ENCODE results near the gene SNN. TPM values are rescaled to one million over a fixed set of nuclear protein-coding genes. Genes with fewer than 3 reads are reported as not detected.

SNN gene
- polyA plus RNA-seq, 1 experiment, result 7.5 TPM

DNA sequence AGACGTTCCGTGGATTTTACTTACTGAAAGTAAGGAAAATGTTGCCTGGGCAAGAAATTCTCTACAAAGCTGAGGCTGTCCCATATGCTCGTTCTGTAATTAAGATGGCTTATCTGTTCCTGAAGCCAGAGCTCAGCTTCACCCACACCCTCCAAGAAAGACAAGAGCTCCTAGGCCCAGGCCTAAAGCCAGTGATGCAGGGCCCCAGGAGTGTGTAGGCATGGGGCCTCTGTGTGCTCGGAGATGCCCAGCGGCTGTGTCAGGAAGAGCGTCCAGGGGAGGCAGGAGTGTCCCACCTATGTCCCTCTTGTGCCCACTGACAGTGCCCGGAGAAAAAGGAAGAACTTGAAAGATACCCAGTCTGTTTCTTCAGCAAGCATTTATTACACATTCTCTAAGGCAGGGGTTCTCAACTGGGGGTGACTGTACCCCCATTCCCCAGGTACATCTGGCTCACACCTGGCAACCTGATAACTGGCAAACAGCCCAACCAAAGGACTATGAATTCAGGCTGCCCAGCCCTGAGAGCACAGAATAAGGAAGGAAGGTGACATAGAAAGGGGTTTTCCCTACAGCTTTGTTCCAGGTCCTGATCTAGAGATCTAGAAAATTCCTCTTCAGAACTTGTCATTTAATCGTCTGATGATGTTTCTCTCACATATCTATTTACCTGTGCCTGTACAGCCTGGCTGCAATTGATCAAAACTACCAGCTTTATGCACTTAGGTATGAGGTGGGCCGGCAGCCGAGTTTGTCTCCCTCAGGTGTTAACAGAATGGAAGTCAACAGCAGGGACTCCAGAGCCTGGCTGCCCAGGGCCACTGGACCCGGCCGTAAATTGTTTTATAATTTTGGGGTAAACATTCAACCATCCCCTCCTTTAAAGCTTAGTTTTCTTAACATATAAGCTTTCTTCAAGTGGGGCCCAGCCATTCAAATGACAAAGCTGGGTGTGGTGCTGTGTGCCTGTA is 12.0 kb downstream of the SNN start:
- Histone ChIP-seq H3K36me3 (ENCODE audit: control insufficient read depth, insufficient read depth, low read length) (peaks cover 30% of the 10 kb centered on the region), H3K27me3 (ENCODE audit: control insufficient read depth, insufficient read depth, low read length) (no peaks in the 10 kb centered on the region), H3K4me3 (ENCODE audit: low read depth, low read length) (no peak overlapping the region)
- DNase-seq (ENCODE audit: low read depth), result no peak
- CTCF ChIA-PET, result no interaction called here
- POLR2A ChIA-PET, result no interaction called here
- TF ChIP-seq, protein P1, sequence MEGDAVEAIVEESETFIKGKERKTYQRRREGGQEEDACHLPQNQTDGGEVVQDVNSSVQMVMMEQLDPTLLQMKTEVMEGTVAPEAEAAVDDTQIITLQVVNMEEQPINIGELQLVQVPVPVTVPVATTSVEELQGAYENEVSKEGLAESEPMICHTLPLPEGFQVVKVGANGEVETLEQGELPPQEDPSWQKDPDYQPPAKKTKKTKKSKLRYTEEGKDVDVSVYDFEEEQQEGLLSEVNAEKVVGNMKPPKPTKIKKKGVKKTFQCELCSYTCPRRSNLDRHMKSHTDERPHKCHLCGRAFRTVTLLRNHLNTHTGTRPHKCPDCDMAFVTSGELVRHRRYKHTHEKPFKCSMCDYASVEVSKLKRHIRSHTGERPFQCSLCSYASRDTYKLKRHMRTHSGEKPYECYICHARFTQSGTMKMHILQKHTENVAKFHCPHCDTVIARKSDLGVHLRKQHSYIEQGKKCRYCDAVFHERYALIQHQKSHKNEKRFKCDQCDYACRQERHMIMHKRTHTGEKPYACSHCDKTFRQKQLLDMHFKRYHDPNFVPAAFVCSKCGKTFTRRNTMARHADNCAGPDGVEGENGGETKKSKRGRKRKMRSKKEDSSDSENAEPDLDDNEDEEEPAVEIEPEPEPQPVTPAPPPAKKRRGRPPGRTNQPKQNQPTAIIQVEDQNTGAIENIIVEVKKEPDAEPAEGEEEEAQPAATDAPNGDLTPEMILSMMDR (IDR thresholded peaks at IDR 0.05; ENCODE audit: insufficient read depth, low read depth, low read length), result no peak

DNA sequence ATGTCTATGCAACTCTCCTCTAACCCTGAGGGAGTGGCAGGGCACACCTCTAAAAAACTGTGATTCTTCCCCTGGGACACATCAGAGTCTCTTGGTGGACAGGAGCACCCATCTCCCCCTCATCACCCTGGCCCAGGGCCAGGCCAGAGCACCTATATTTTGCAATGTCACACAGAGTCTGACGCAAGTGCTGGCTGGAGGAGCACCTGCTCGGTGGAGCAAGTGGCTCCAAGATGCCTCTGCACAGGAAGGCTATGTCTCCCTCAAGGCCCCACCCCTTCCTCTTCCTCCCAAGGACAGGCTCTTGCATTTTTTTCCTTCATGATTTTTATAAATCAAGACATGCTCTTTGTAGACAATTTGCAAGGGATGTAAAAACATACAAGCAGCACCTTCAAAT is 13.3 kb downstream of the SNN start:
- TF ChIP-seq, protein P1 (IDR thresholded peaks at IDR 0.05; ENCODE audit: insufficient read depth, low read depth, low read length), result no peak
- CTCF ChIA-PET, result interaction anchor here (1.4 kb wide), 1 partner anchor 150 kb away, joined by 3 read pairs; no protein-coding TSS in a partner anchor

DNA sequence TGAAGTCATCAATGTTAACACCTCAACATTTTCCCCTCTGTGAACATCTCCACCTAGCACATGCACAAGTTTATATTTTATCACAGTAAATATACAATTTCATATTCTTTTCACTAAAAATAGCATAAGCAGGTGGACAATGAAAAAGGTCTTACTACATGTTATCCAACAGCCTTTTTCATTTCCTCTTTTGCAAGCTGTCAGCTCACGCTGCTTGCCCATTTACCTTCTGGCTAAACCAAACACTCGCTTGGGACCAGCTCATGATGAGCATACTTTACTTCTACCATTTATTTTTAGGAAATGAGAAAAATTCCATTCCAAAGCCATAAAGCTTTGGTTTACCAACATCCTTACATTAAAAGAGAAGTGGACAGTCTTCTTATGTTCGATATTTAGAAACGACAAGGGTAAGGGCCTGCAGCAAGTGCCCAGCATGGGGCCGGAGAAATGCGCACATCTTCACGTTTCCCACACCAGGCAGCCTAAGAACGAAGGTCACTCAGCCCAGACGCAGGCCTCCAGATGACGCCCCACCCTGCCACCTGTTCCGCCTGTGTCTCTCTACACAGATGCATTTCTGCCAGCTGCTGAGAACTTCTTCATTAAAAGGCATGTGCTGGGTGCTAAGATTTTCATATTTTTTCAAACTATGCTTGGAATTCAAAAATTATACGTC is 13.9 kb downstream of the SNN start:
- TF ChIP-seq, protein P1 (IDR thresholded peaks at IDR 0.05; ENCODE audit: insufficient read depth, low read depth, low read length), result no peak
- Histone ChIP-seq H3K27me3 (ENCODE audit: control insufficient read depth, insufficient read depth, low read length) (no peaks in the 10 kb centered on the region), H3K36me3 (ENCODE audit: control insufficient read depth, insufficient read depth, low read length) (peaks cover 27% of the 10 kb centered on the region), H3K4me3 (ENCODE audit: low read depth, low read length) (no peak overlapping the region)
- ChIA-PET POLR2A (no interaction called here), CTCF (interaction anchor here (0.6 to 1.4 kb wide), 3 partner anchors 8 to 151 kb away, joined by 3 read pairs; no protein-coding TSS in a partner anchor)
- no peak for DNase-seq (ENCODE audit: low read depth)

More for the DNA sequence above, 13.3 kb downstream of the SNN start:
- POLR2A ChIA-PET, result no interaction called here
- H3K4me3 ChIP-seq (ENCODE audit: low read depth, low read length), result no peak overlapping the region
- H3K27me3 ChIP-seq (ENCODE audit: control insufficient read depth, insufficient read depth, low read length), result no peaks in the 10 kb centered on the region
- peaks cover 27% of the 10 kb centered on the region for H3K36me3 ChIP-seq (ENCODE audit: control insufficient read depth, insufficient read depth, low read length)
- no peak for DNase-seq (ENCODE audit: low read depth)

DNA sequence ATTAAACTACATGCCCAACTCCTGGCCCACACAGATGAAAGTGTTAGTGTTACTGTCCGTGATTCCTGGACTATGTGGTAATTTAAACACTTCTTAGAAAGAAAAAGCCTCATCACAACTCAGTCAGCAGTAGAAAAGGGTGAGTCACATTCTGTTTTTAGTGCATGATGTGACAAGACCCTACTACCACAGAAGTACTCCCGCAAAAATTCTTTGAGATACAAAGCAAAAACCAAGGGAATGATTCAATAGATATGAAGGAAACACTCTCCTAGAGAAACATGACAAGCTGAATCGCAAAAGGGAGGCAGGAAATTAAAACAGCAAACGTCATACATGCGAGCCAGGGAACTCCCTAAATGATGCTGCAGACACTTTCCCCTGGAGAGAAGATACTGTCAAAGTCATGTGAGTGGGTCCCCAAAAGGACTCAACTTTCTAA is 14.4 kb downstream of the SNN start:
- Histone ChIP-seq H3K36me3 (ENCODE audit: control insufficient read depth, insufficient read depth, low read length) (peaks cover 28% of the 10 kb centered on the region), H3K4me3 (ENCODE audit: low read depth, low read length) (no peak overlapping the region), H3K27me3 (ENCODE audit: control insufficient read depth, insufficient read depth, low read length) (no peaks in the 10 kb centered on the region)
- ChIA-PET POLR2A (no interaction called here), CTCF (interaction anchor here (0.6 to 2.2 kb wide), 4 partner anchors 8 to 151 kb away, joined by 3 to 6 read pairs (median 3); no protein-coding TSS in a partner anchor)
- peak; percentile 84 for DNase-seq (ENCODE audit: low read depth)
- TF ChIP-seq, protein P1 (IDR thresholded peaks at IDR 0.05; ENCODE audit: insufficient read depth, low read depth, low read length), result no peak

DNA sequence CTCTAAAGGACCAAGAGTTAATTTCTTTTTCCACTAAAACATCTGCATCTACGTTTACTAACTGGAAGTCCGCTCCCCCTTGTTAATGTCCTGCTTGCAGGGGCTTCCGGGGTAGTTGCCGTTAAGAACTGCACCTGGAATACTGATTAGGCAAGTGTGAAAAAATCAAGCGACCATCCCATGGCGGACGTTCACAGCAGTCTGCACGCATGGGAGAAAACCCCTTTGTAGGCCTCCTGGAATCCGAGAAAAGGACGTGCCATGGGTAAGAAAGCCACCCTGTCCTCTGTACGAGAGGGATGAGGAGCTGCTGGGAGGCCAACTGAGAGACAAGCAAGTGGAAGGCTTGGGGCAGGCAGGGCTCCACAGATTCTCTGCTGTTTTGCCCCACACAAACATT is 14.9 kb downstream of the SNN start:
- ChIA-PET CTCF (interaction anchor here (2.2 kb wide), 1 partner anchor 31 kb away, joined by 6 read pairs; no protein-coding TSS in a partner anchor), POLR2A (no interaction called here)
- H3K27me3 ChIP-seq (ENCODE audit: control insufficient read depth, insufficient read depth, low read length), result no peaks in the 10 kb centered on the region
- TF ChIP-seq, protein P1 (IDR thresholded peaks at IDR 0.05; ENCODE audit: insufficient read depth, low read depth, low read length), result no peak
- H3K36me3 ChIP-seq (ENCODE audit: control insufficient read depth, insufficient read depth, low read length), result peaks cover 27% of the 10 kb centered on the region
- no peak for DNase-seq (ENCODE audit: low read depth)
- H3K4me3 ChIP-seq (ENCODE audit: low read depth, low read length), result no peak overlapping the region

All from BJ (cell line).